DOHH2 (cell line): ENCODE measurements around the gene NPM1.
A peak's percentile ranks its signal among the peaks of the same experiment; 100 is the strongest.

Source experiments
- EZH2phosphoT487 ChIP-seq: fragments of 200-600 bp; sonication (generic); IDR thresholded peaks from 2 replicates; pipeline ENCODE4 v1.6.1; 2017; ENCODE audit warnings: borderline replicate concordance, mild to moderate bottlenecking, antibody characterized with exemption, low read length, moderate library complexity, mixed read lengths
- TF ChIP-seq, protein P1 (sequence below): fragments of 200-600 bp; sonication (generic); IDR thresholded peaks from one replicate; pipeline ENCODE4 v1.5.1; 2014; ENCODE audit warnings: antibody characterized with exemption, mild to moderate bottlenecking, low read depth, low read length; ENCODE audit not compliant: poor library complexity, severe bottlenecking

DNA sequence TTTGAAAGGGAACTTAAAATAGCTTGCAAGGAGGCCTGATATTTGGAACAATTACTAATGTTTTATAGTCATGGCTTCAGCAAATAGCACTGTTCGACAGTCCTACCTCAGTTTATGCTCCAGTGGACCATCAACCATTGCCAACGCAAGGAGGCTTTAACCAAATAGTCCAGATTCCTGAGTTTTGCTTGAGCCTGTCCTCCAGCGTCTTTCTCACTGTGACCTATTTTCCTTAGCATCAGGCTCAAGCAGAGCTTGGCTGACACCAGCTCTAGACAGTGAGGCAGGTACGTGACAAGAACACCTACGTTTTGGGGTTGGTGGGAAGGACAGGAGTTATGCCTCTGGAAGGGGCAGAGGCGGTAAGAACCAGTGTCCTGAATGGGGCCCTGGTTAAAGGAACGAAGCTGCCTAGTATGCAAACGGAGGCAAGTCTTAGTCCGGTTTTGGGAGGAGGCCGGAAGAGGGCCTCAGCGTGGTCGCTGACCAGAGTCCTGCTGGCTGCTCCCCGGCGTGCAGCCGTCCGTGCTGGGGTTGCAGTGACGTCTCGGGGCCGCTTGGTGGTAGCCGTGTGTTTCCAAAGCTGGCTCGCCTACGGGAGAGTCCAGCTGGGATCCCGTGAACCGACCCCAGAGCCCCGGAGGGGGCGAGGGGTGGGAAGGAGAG is 30.8 kb downstream of the NPM1 start:
- TF ChIP-seq, protein P1, sequence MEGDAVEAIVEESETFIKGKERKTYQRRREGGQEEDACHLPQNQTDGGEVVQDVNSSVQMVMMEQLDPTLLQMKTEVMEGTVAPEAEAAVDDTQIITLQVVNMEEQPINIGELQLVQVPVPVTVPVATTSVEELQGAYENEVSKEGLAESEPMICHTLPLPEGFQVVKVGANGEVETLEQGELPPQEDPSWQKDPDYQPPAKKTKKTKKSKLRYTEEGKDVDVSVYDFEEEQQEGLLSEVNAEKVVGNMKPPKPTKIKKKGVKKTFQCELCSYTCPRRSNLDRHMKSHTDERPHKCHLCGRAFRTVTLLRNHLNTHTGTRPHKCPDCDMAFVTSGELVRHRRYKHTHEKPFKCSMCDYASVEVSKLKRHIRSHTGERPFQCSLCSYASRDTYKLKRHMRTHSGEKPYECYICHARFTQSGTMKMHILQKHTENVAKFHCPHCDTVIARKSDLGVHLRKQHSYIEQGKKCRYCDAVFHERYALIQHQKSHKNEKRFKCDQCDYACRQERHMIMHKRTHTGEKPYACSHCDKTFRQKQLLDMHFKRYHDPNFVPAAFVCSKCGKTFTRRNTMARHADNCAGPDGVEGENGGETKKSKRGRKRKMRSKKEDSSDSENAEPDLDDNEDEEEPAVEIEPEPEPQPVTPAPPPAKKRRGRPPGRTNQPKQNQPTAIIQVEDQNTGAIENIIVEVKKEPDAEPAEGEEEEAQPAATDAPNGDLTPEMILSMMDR = peak; percentile 82
- no peak for TF ChIP-seq EZH2phosphoT487
